ENCODE data around the gene PTPN4. TPM values are rescaled to one million over a fixed set of nuclear protein-coding genes. Genes with fewer than 3 reads are reported as not detected.

The PTPN4 gene
- total RNA-seq, 2 experiments from 2014 or later, result 49.3 to 50.6 TPM

GRCh38 chr2:119728421-119728820 is 31.3 kb upstream of the PTPN4 start:
- TF ChIP-seq CTCF (conservative IDR thresholded peaks at IDR 0.05; ENCODE audit: low read length), result no peak
- no peak for TF ChIP-seq EZH2phosphoT487 (IDR thresholded peaks at IDR 0.05; ENCODE audit: borderline replicate concordance, low read depth, low read length)

GRCh38 chr2:119730671-119731177 is 29.0 kb upstream of the PTPN4 start:
- Histone ChIP-seq H3K4me1 (ENCODE audit: insufficient read depth, low read length, poor library complexity, severe bottlenecking) (no peaks in the 10 kb centered on the region), H3K79me2 (ENCODE audit: insufficient read depth, low read depth, low read length) (no peaks in the 10 kb centered on the region), H3K27ac (ENCODE audit: low read depth, low read length, poor library complexity, severe bottlenecking) (no peak overlapping the region), H3K9me3 (ENCODE audit: low read length) (no peaks in the 10 kb centered on the region), H3K9me2 (ENCODE audit: insufficient read depth, low read length) (no peaks in the 10 kb centered on the region), H4K20me1 (ENCODE audit: insufficient read depth, low read length) (no peaks in the 10 kb centered on the region), H3K4me3 (ENCODE audit: low read depth, low read length, poor library complexity, severe bottlenecking) (no peak overlapping the region), H3K36me3 (ENCODE audit: insufficient read depth, low read length) (no peaks in the 10 kb centered on the region), H3K4me2 (ENCODE audit: low read length) (no peak overlapping the region), H2AFZ (ENCODE audit: low read length) (no peak overlapping the region)
- ChIA-PET POLR2A (no interaction called here), CTCF (ENCODE audit: unreplicated experiment) (interaction anchor here (0.6 kb wide), 1 partner anchor 8 kb away, joined by 3 read pairs; no protein-coding TSS in a partner anchor)
- no peak for DNase-seq (ENCODE audit: low spot score)
- TF ChIP-seq CTCF (conservative IDR thresholded peaks at IDR 0.05; ENCODE audit: low read length) (no peak), EZH2phosphoT487 (IDR thresholded peaks at IDR 0.05; ENCODE audit: borderline replicate concordance, low read depth, low read length) (no peak)
- BruUV-seq (replicated peaks), result no TSS peak
- intact Hi-C loops (cut with micrococcal nuclease; ENCODE audit: unreplicated experiment), result no loop called here

More at GRCh38 chr2:119728421-119728820, 31.3 kb upstream of the PTPN4 start:
- BruUV-seq (replicated peaks), result no TSS peak
- ChIA-PET CTCF (ENCODE audit: unreplicated experiment) (no interaction called here), POLR2A (interaction anchor here (1.1 kb wide), 1 partner anchor 35 kb away, joined by 3 read pairs; no protein-coding TSS in a partner anchor)
- Histone ChIP-seq H3K27ac (ENCODE audit: low read depth, low read length, poor library complexity, severe bottlenecking) (no peak overlapping the region), H3K79me2 (ENCODE audit: insufficient read depth, low read depth, low read length) (no peaks in the 10 kb centered on the region), H3K9me3 (ENCODE audit: low read length) (no peaks in the 10 kb centered on the region), H3K4me2 (ENCODE audit: low read length) (no peak overlapping the region), H2AFZ (ENCODE audit: low read length) (no peak overlapping the region), H3K9me2 (ENCODE audit: insufficient read depth, low read length) (no peaks in the 10 kb centered on the region), H3K4me1 (ENCODE audit: insufficient read depth, low read length, poor library complexity, severe bottlenecking) (no peaks in the 10 kb centered on the region), H3K4me3 (ENCODE audit: low read depth, low read length, poor library complexity, severe bottlenecking) (no peak overlapping the region), H3K36me3 (ENCODE audit: insufficient read depth, low read length) (no peaks in the 10 kb centered on the region), H4K20me1 (ENCODE audit: insufficient read depth, low read length) (no peaks in the 10 kb centered on the region)
- intact Hi-C loops (cut with micrococcal nuclease; ENCODE audit: unreplicated experiment), result no loop called here
- no peak for DNase-seq (ENCODE audit: low spot score)

- no peak for TF ChIP-seq CTCF (conservative IDR thresholded peaks at IDR 0.05; ENCODE audit: low read length)
- TF ChIP-seq EZH2phosphoT487 (IDR thresholded peaks at IDR 0.05; ENCODE audit: borderline replicate concordance, low read depth, low read length), result no peak
- Histone ChIP-seq H3K4me2 (ENCODE audit: low read length) (no peak overlapping the region), H3K9me2 (ENCODE audit: insufficient read depth, low read length) (no peaks in the 10 kb centered on the region), H3K4me3 (ENCODE audit: low read depth, low read length, poor library complexity, severe bottlenecking) (no peak overlapping the region), H2AFZ (ENCODE audit: low read length) (no peak overlapping the region), H3K36me3 (ENCODE audit: insufficient read depth, low read length) (no peaks in the 10 kb centered on the region), H3K27ac (ENCODE audit: low read depth, low read length, poor library complexity, severe bottlenecking) (no peak overlapping the region), H3K9me3 (ENCODE audit: low read length) (no peaks in the 10 kb centered on the region), H3K4me1 (ENCODE audit: insufficient read depth, low read length, poor library complexity, severe bottlenecking) (no peaks in the 10 kb centered on the region), H3K79me2 (ENCODE audit: insufficient read depth, low read depth, low read length) (no peaks in the 10 kb centered on the region), H4K20me1 (ENCODE audit: insufficient read depth, low read length) (no peaks in the 10 kb centered on the region)
- intact Hi-C loops (cut with micrococcal nuclease; ENCODE audit: unreplicated experiment), result no loop called here
- CTCF ChIA-PET (ENCODE audit: unreplicated experiment), result no interaction called here
- POLR2A ChIA-PET, result no interaction called here
- no peak for DNase-seq (ENCODE audit: low spot score)
- no TSS peak for BruUV-seq (replicated peaks)
Observed at GRCh38 chr2:119731983-119732382, 27.7 kb upstream of the PTPN4 start.

Measured in OCI-LY7 (cell line).